Putamen (tissue), 1 donor: ENCODE measurements around the gene ARHGAP35.
"Not testable (repeated sequence)": the region's sequence is repeated elsewhere in the genome, so short reads cannot be mapped to it uniquely, and the experiment has no call there.

ENCODE experiments used
- DNase-seq: peaks from one replicate; pipeline ENCODE4 v3.0.0-alpha.2; 2016; ENCODE audit warnings: low spot score

The ARHGAP35 gene

DNA sequence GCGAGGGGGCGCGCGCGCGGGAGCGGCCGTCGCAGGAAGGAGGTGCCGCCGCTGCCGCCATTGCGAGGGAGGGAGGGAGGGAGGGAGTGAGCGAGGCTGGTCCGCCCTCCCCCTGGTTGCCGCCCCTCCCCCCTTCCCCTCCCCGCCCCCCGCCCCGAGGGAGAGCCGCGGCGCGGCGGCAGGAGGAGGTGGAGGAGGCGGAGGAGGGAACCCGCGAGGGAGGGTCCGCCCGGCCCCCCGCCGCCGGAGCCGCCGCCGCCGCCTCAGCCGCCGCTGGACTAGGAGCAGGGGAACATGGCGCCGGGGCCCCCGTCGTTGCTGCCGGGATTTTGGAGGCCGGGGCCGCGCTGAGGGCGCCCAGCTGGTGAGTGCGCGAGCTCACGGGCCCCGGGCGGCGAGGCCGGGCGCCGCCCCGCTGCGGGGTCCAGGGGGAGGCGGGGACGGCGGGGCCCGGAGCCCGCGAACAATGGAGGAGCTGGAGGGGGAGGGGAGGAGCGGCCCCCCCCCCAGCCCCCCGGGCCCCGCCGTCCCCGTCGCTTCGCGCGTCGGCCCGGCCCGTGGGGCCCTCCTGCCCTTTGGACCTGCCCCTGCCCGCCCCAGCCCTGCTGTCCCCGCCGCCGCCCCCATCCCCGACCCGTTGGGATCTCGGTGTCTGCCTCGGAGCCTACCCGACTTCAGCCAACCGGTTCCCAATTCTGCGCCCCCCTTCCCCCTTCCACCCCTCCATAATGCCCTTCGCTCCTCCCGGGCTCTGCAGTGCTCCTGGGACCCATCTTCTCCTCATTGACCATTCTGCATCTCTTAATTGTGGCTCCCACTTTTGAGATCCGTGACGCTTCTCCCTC, at the start of gene ARHGAP35:
ARHGAP35 (plus strand) TSS at position 152 of the 845 bp plus-strand sequence. CDS start 57,679 bp downstream, outside the sequence.
- peak; percentile 23 for DNase-seq

DNA sequence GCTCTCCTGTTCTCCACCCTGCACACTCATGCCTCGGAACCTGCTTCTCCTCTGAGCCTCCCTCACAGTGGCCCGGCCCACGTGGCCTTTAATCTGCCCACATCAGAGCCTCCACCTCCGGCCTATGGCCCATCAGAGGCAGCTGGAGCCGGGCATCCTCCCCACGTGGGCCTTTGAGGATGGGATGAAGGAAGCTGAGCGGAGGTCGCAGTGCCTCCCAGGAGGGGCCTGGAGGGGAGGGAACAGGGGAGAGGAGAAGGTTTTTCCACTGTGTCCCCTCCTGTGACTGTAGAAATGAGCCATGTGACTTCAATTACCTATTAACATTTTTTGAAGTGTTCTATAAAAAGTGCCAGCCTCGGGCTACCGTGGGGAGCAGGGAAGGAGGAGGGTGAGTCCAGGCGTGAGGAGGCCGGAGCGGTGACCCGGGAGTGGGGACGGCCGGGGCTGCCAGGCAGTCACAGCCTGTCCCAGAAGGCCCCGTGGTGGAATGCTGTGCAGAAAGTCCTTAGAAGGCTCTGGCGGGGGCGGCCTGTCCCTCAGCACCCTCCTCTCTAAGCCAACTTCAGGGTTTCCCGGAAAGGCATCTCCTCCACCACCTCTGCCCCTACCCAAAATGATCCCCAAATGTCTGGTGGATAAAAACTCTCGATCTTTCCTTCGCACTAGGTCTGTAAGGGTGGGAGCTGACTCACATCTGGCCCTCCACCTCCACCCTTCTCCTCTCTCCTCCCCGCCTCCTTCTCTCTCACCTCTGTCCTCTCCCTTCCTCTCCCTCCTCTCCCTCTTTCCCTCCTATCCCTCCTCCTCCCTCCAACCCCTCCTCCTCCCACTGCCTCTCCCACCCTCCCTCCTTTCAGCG, 47.6 kb upstream of the ARHGAP35 start:
- DNase-seq: no peak

DNA sequence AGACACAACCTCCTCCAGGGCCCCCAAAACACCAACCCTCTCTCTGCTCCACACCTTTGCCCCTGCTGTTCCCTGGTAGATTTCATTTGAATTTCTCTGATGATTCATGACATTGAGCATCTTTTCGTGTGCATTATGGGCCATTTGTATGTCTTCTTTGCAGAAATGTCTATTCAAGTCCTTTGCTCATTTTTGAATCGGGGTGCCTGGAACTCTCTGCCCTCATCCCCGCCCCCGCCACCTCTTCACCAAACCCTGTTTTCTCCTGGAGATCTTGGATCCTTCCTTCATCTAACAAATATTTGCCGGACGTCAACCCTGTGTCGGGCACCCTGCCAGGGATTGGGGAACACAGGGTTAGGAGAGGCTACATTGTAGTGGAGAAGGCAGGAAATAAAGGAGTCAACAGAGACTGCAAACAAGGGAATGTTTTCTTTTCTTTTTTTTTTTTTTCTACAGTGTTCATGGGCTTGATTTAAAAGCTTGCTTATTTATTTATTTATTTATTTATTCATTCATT, 46.9 kb upstream of the ARHGAP35 start:
- DNase-seq: no peak

DNA sequence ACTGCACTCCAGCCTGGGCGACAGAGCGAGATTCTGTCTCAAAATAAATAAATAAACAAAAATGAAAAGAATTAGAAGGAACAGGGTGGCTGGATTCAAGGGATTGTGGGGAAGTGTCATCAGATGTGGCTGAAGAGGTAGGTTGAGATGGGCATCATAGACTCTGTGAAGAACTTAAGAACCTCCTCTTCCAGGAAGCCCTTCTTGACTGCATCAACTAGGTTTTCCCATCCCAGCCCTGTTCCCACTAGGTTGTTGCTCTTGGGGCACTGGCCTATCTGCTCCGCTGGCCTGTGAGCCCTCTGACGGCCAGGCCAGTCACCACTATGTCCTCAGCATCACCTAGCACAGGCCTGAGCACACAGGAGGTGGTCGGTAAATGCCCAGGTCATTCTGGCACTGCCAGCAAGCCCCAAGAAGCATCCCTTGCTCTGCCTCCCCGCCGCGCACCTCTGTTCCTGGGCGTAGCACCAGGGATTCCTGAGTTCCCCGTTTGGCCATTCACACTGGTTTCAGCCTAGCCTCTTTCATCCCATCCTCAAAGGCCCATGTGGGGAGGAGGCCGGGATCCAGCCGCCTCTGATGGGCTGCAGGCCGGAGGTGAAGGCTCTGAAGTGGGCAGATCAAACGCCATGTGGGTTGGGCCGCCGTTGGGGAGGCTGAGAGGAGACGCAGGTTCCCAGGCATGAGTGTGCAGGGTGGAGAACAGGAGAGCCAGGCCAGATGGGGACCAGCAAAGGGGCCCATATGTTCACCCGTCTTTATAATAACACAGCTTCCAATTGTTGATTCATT, 44.8 kb upstream of the ARHGAP35 start:
- no peak for DNase-seq

DNA sequence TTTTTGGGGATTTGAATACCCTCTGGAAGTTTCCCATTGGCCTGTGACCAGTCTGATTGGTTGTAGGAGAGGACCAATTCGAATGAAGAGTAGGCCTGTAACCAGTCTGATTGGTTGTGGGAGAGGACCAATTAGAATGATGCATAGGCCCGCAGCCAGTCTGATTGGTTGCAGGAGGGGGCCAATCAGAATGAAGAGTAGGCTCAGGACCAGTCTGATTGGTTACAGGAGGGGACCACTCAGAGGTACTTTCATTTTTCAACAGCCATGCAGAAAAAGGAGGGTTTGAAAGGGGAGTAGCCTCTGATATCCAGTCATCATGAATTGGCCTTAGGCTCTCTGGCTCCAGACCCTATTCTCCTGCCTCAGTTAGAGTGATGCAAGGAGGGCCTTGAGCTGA, 42.0 kb upstream of the ARHGAP35 start:
- no peak for DNase-seq

DNA sequence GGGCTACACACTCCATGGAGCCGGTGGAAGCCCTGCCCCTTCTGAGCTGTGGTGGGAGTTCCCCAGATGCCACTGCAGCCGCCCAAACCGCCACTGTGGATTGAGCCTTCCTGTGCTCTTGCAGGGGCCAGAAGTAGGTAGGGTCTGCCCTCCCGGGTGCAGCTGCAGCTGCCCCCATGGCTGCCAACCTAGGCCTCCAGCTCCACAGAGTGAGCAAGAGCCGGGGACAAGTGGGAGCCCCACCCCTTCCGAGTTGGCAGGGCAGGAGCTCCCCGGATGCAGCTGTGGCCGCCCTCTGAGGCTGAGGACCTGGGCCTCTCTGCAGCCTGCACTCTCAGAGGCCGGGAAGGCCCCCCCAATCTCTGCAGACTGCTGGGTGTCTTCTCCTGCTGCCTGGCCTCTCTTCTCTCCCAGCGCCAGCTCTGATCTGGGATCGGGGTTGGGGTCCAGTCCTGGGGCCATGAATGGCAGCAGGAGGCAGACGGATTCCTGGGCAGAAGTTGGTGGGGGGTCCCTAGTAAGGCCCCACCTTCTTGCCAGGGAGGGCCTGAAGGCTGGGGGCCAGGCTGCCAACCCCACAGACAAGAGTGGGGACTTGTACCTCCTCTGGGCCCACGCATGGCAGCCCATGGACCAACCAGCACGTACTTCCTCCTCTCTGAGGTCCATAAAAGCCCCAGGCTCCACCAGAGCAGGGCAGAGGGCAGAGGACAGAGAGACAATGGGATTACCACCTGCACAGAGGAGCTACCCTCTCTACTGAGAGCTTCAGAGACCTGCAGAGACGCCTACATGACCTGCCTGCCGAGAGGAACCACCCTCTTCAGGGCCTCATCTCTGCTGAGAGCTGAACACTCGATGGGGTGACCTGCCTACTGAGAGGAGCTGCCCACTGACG, 39.0 kb upstream of the ARHGAP35 start:
- DNase-seq: no peak

DNA sequence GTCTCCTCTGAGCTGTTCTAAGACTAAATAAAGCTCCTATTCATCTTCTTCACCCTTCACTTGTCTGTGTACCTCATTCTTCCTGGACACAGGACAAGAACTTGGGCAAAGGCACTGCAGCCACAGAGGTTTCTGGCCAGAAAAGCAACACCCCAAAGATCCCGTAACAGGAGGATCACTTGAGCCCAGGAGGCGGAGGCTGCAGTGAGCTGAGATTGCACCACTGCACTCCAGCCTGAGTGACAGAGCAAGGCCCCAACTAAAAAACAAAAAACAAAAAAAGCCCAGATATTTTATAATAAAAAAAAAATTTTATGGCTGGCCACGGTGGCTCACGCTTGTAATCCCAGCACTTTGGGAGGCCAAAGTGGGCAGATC, 38.4 kb upstream of the ARHGAP35 start:
- DNase-seq: not testable (repeated sequence)

DNA sequence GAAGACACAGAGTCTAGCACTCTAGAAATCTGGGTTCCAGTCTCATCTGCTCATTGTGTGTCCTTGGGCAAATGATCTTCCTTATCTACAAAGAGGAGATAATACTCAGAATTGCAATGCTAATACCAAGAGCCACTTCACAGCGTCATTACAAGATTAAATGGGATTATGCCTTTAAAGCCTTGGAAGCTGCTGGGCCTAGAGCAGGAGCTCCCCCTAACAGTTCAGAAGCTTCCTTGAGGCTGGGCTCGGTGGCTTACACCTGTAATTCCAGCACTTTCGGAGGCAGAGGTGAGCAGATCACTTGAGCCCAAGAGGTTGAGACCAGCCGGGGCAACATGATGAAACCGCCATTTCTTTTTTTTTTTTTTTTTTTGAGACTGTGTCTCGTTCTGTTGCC, 37.7 kb upstream of the ARHGAP35 start:
- DNase-seq: no peak

DNA sequence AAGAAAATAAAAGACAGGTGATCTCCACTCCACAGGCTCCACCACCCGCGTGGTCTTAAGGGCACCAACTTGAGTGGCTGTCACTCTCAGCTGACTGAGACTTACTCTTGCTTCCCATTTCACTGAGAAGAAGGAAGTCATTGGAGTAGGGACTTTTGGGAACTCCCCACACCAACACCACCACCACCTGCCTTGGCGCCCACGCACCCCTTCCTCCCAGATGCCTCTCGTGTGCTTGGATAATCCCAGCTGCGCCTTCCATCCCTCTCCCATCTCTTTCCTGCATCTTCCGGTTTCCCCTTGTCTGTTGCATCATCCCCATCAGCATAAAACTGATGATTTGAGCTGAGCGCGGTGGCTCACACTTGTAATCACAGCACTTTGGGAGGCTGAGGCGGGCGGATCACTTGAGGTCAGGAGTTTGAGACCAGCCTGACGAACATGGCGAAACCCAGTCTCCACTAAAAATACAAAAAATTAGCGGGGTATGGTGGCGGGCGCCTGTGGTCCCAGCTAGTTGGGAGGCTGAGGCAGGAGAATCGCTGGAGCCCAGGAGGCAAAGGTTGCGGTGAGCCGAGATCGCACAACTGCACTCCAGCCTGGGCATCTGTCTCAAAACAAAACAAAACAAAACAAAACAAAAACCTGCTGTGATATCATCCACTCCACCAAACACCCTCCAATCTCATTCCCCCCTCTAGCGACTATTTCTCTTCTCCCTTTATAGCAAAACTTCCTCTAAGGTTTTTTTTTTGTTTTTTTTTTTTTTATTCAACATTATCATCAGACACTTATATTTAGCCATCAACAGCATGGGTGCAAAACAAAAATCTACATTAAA, 35.7 kb upstream of the ARHGAP35 start:
- no peak for DNase-seq

DNA sequence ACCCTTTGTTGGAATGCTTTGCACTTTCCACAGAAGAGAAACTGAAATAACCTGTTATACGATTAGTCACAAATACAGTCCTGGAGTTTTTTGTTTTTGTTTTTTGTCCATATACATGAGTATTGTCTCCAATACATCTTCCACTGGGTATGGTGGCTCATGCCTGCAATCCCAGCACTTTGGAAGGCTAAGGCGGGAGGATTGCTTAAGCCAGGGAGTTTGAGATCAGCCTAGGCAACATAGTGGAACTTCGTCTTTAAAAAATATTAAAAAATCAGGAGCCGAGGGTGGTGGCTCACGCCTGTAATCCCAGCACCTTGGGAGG, 35.1 kb upstream of the ARHGAP35 start:
- DNase-seq: no peak

DNA sequence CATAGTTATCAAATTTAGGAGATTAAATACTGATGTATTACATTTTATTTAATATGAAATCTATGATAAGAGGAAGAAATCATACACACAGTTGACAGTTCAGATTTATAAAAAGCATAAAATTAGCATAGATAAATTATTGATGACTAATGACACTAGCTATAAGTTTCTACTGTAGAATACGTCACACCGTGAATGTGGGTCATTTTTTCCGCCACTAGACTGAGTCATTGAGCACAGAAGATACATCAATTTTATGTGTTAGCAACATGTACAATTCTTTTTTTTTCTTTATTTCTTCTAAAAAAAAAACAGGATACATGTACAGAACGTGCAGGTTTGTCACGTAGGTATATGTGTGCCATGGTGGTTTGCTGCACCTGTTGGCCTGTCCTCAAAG, 32.3 kb upstream of the ARHGAP35 start:
- DNase-seq: no peak

DNA sequence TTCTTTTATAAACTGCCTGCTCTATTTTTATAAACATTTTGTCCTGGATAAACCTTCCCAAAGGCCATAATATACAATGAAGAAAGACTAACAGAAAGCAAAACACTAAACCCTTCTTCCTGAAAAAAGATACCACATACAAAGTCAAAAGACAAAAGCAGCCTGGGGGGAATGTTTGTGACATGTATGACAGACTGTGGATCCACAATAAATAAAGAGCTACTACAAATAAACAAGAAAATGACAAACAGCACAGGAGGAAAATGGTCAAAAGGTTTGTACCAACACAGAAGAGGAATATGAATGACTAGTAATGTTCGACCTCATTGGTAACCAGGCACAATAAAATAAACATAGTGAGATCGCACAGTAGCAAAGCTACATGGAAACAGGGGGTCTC, 29.9 kb upstream of the ARHGAP35 start:
- DNase-seq: no peak

DNA sequence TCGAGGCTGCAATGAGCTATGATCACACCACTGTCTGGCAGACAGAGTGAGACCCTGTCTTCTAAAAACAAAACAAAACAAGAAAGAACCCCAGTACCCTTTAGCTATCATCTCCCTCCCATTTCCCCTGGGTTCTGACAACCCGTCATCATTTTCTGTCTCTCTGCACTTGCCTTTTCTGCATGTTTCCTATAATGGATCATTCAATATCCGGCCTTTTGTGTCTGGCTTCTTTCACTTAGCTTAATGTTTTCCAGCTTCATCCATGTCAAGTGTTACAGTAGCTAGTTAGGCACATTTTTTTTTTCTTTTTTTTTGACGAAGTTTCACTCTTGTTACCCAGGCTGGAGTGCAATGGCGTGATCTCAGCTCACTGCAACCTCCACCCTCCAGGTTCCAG, 26.7 kb upstream of the ARHGAP35 start:
- DNase-seq: no peak

DNA sequence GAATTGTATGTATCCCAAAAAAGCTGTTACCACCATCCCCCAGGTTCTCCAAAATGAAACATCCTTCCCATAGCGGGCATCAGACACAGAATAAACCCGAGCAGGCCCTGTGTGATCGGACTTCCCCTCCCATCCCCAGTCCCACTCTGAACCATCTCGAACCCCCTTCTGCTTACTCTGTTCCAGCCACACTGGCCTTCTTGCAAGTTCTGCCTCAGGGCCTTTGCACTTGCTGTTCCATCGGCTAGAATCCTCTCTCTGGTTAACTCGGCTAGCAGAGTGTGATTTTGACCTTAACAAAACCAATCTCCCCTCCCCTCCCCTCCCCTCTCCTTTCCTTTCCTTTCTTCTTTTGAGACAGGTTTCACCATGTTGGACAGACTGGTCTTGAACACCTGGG, 25.8 kb upstream of the ARHGAP35 start:
- no peak for DNase-seq

DNA sequence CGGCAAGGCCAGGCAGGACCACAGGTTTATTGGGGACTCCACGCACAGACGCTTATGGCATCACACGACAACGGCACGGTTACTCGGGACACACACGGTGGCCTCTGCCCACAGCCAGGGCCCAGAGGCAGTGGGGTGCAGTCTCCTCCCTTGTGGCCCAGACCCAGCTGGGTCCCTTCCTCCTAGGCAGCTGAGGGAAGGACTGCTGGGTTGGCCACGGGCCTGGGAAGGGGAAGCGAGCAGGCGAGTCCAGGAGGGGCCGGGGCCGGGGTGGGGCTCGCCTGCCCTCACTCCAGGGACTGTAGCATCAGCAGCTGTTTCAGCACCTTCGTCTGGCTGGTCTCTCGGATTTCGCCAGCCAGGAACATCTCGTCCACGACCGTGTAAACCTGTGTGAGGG, 22.6 kb upstream of the ARHGAP35 start:
- no peak for DNase-seq

DNA sequence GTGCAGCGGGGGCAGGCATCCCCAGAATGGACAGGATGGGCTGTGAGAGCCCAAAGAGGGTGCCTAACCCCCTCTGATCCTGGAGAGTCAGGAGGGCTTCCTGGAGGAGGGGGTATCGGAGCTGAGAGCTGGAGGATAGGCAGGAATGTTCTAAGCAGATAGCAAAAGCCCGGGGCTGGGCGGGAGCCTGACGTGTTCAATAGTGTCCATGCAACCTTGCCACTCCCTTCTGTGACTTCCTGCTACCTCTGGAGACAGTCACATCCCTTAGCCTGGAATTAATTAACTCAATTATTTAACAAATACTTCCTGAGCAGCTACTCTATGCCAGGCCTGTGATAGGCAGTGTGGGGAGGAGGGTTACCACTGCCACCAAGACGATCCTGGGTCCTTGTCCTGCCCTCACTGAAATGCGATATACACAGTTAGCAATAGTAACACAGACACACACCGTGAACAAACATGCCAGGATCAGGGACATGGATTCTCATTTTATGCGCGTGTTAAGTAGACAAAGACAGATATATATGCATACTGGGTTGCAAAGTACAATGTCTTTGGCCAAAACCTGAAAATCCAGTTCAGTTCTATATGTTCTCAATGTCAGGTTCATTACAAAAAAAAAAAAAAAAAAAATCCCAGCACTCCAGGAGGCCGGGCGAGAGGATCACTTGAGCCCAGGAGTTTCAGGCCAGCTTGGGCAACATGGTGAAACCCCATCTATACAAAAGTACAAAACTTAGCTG, 20.9 kb upstream of the ARHGAP35 start:
- no peak for DNase-seq

DNA sequence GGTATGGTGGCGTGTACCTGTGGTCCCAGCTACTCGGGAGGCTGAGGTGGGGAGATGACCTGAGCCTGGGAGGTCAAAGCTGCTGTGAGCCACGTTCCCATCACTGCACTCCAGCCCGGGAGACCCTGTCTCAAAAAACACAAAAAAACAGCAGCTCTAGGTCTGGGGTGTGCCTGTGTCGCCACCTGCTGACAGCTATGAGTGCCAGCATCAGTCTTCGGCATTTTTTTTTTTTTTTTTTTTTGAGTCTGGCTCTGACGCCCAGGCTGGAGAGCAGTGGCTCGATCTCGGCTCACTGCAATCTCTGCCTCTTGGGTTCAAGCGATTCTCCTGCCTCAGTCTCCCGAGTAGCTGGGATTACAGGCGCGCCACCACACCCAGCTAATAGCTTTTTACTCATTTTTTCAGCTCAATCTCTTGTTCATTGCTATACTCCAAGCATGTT, 20.3 kb upstream of the ARHGAP35 start:
- DNase-seq: no peak

DNA sequence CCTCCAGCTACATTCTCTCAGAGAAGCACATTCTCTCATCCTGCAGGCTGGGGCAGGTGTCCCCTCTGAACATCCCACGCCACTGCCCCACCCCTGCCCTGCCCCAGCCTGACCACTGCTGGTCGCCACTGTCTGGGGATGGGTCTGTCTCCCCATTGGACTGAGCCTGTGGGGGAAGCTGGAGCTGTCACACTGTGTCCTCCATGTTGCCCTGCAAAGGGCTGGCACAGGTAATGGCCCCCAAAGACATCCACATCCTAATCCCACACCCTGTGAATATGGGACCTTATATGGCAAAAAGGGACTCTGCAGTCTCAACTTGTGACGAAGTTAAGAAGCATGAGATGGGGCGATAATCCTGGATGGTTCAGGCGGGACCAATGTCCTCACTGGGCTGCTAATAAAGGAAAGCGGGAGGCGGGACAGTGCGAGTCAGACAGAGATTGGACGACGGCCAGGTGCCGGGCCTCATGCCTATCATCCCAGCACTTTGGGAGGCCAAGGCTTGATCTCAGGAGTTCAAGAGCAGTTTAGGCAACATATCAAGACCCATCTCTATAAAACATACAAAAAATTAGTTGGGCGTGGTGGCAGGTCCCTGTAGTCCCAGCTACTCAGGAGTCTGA, 19.2 kb upstream of the ARHGAP35 start:
- no peak for DNase-seq

DNA sequence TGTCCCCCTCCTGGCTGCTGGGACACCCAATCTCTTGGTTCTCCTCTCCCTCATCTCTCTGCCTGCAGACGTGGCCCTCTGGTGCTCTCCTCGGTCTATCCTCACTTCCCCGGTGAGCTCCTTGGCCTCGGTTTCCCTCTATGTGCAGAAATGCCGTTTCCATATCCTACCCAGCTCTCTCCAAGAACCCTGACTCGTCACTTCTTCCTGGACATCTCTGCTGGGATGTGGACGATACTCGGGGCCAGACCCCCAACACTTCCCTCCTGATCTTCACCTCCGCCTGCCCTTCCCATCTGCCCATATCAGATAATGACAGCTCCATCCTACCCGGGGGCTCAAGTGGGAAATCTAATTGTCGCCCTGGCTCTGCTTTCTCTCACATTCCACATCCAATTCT, 18.0 kb upstream of the ARHGAP35 start:
- DNase-seq: no peak
